GM12878 (cell line): ENCODE measurements around the gene SNX32. TPM values are rescaled to one million over a fixed set of nuclear protein-coding genes. Genes with fewer than 3 reads are reported as not detected.

Experiments
- BCL3 ChIP-seq: IDR thresholded peaks from 2 replicates; pipeline ENCODE4 v1.6.1; 2011; ENCODE audit warnings: borderline replicate concordance, low read depth, mild to moderate bottlenecking, moderate library complexity, low read length; ENCODE audit not compliant: insufficient read depth, poor library complexity, severe bottlenecking
- CREM ChIP-seq: IDR thresholded peaks from 2 replicates; pipeline ENCODE4 v1.6.1; 2014; ENCODE audit warnings: antibody characterized with exemption, low read depth
- EGR1 ChIP-seq, 2 experiments: IDR thresholded peaks; 1 replicate in 1 of 2; 2 replicates in 1 of 2; pipeline ENCODE4 v1.6.1; 2011 to 2012; ENCODE audit warnings: low read depth in 2 of 2, low read length in 2 of 2, borderline replicate concordance in 1 of 2, mild to moderate bottlenecking in 1 of 2, moderate library complexity in 1 of 2
- ESRRA ChIP-seq: IDR thresholded peaks from 2 replicates; pipeline ENCODE4 v1.6.1; 2012; ENCODE audit warnings: mild to moderate bottlenecking, low read length, improper control_type of control experiment
- HDAC6 ChIP-seq: fragments of 200-600 bp; sonication (generic); IDR thresholded peaks from one replicate; pipeline ENCODE4 v1.8.0; 2017; ENCODE audit warnings: antibody characterized with exemption; ENCODE audit not compliant: unreplicated experiment
- IKZF2 ChIP-seq, 2 experiments: fragments of 450-650 bp; IDR thresholded peaks; 2 replicates each; pipeline ENCODE4 v1.6.1; 2017; ENCODE audit warnings: mild to moderate bottlenecking in 2 of 2, moderate library complexity in 2 of 2
- JUNB ChIP-seq: IDR thresholded peaks from 2 replicates; pipeline ENCODE4 v1.6.1; 2016; ENCODE audit warnings: antibody characterized with exemption, mild to moderate bottlenecking
- KDM1A ChIP-seq: fragments of 200-600 bp; sonication (generic); IDR thresholded peaks from 2 replicates; pipeline ENCODE4 v1.6.1; 2016; ENCODE audit warnings: borderline replicate concordance
- KLF5 ChIP-seq: fragments of 450-650 bp; IDR thresholded peaks from 2 replicates; pipeline ENCODE4 v1.6.1; 2014; ENCODE audit warnings: mild to moderate bottlenecking; ENCODE audit not compliant: partially characterized antibody
- MTA2 ChIP-seq: fragments of 450-650 bp; IDR thresholded peaks from 2 replicates; pipeline ENCODE4 v1.6.1; 2016; ENCODE audit warnings: low read depth, mild to moderate bottlenecking, moderate library complexity
- POLR2AphosphoS5 ChIP-seq: IDR thresholded peaks from 2 replicates; pipeline ENCODE4 v1.6.1; 2011; ENCODE audit warnings: mild to moderate bottlenecking, low read length, inconsistent platforms
- PRDM15 ChIP-seq: fragments of 450-650 bp; formaldehyde crosslinking; IDR thresholded peaks from 2 replicates; pipeline ENCODE4 v1.4.0; 2020; ENCODE audit warnings: mild to moderate bottlenecking, moderate library complexity
- RBBP5 ChIP-seq: fragments of 200-600 bp; sonication (generic); conservative IDR thresholded peaks from 2 replicates; pipeline ENCODE4 v1.6.1; 2016
- RFX5 ChIP-seq: IDR thresholded peaks from 2 replicates; pipeline ENCODE4 v1.6.1; 2011; ENCODE audit warnings: low read depth, low read length, improper control_type of control experiment
- SIN3A ChIP-seq: IDR thresholded peaks from 2 replicates; pipeline ENCODE4 v1.6.1; 2012; ENCODE audit warnings: low read depth, low read length, improper control_type of control experiment
- ZBED1 ChIP-seq: IDR thresholded peaks from 2 replicates; pipeline ENCODE4 v1.6.1; 2016; ENCODE audit warnings: borderline replicate concordance
- ZNF207 ChIP-seq: fragments of 450-650 bp; IDR thresholded peaks from 2 replicates; pipeline ENCODE4 v1.6.1; 2014; ENCODE audit warnings: antibody characterized with exemption, mild to moderate bottlenecking, borderline replicate concordance
- polyA plus RNA-seq, 11 experiments: library from polyadenylated mRNA; depleted of rRNA in 4 of 11; unstranded in 6 of 11; stranded (reverse) in 5 of 11; fragments of >200 nt; fragmentation: Nextera tagmentation in 4 of 11; fragmentation: Illumina TruSeq in 1 of 11; extraction: Ambion mirVana in 4 of 11; extraction: Trizol in 1 of 11; gene quantifications; 1 replicate in 1 of 11; 2 replicates in 10 of 11; pipeline versions ENCODE4 v1.2.1 to v1.2.3, GENCODE V29; 2011 to 2016; ENCODE audit warnings: inconsistent platforms in 2 of 11, missing spikeins in 2 of 11, low read depth in 1 of 11
- total RNA-seq, 4 experiments: library from RNA; depleted of rRNA in 3 of 4; stranded (reverse); fragments of >200 nt in 3 of 4; fragmentation: Illumina TruSeq in 1 of 4; extraction: Trizol in 1 of 4; gene quantifications; 2 replicates each; pipeline versions ENCODE4 v1.2.1 to v1.2.3, GENCODE V29; 2013 to 2021
- TF ChIP-seq, protein P1 (sequence below), 3 experiments: IDR thresholded peaks in 2 of 3; conservative IDR thresholded peaks in 1 of 3; 2 replicates each; pipeline ENCODE4 v1.5.1; 2011; ENCODE audit warnings: low read depth in 3 of 3, low read length in 3 of 3, mild to moderate bottlenecking in 3 of 3, control low read depth in 2 of 3, moderate library complexity in 2 of 3, inconsistent platforms in 1 of 3, mixed read lengths in 1 of 3; ENCODE audit not compliant: control insufficient read depth in 2 of 3, insufficient read depth in 1 of 3; ENCODE audit errors: extremely low read depth in 1 of 3
- TF ChIP-seq, protein P2 (sequence below): fragments of 450-650 bp; formaldehyde crosslinking; IDR thresholded peaks from 2 replicates; pipeline ENCODE4 v1.4.0; 2022; ENCODE audit warnings: mild to moderate bottlenecking, moderate library complexity

SNX32 gene
- total and polyA plus RNA-seq, 10 of the 15 experiments (the other 5 are each of a cell fraction or from before 2014, with no cell fraction given): 0.04 to 1.5 (median 0.11) TPM; not detected in 1

DNA sequence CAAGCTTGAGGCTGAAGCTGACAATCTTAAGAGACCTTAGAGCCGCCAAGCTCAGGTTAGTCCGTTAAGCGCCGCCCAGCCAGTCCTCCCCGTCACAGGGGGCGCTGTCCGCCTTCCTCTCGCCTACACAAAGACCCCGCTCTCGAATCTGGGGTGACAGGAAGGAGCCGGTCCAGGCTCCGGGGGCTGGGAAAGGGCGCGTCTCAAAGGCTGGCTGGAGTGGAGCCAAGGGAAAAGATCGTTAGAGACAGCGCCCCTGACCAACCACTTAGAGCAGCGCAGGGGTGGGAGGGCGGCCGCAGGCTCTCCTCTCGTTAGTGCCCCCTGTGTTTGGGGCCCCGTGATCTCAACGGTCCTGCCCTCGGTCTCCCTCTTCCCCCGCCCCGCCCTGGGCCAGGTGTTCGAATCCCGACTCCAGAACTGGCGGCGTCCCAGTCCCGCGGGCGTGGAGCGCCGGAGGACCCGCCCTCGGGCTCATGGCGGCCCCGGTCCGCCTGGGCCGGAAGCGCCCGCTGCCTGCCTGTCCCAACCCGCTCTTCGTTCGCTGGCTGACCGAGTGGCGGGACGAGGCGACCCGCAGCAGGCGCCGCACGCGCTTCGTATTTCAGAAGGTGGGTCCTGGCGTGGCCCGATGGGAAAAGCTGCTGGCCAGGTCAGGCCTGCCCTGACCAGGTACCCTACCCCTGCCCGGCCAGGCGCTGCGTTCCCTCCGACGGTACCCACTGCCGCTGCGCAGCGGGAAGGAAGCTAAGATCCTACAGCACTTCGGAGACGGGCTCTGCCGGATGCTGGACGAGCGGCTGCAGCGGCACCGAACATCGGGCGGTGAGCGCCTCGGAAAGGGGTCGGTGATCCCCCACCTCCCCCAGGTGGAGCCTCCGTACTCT lies 26.8 kb downstream of the SNX32 start, which contains the start of gene MUS81 (continued):
- TF ChIP-seq PRDM15 (CRISPR knock-in tag) (no peak), JUNB (no peak), RBBP5 (no peak), KDM1A (no peak), MTA2 (no peak), BCL3 (peak; percentile 41), ZNF207 (peak; percentile 8; the same call in 1 of the 2 replicates), ZBED1 (no peak), POLR2AphosphoS5 (no peak), CREM (peak; percentile 71), EGR1 (IDR thresholded peaks at IDR 0.05; ENCODE audit: borderline replicate concordance in 1 of 2, low read depth in 2 of 2, low read length in 2 of 2) (peak in 1 of 2 experiments; percentile 88; a peak in 2 of 3 replicates), KLF5 (peak; percentile 19), SIN3A (peak; percentile 76; the same call in 1 of the 2 replicates), ESRRA (no peak), IKZF2 (IDR thresholded peaks at IDR 0.05) (peak; percentile 65 to 71), HDAC6 (no peak), RFX5 (0 out of 2 replicates have a peak, but pooled peaks have one; percentile 14)
- TF ChIP-seq, protein P1, sequence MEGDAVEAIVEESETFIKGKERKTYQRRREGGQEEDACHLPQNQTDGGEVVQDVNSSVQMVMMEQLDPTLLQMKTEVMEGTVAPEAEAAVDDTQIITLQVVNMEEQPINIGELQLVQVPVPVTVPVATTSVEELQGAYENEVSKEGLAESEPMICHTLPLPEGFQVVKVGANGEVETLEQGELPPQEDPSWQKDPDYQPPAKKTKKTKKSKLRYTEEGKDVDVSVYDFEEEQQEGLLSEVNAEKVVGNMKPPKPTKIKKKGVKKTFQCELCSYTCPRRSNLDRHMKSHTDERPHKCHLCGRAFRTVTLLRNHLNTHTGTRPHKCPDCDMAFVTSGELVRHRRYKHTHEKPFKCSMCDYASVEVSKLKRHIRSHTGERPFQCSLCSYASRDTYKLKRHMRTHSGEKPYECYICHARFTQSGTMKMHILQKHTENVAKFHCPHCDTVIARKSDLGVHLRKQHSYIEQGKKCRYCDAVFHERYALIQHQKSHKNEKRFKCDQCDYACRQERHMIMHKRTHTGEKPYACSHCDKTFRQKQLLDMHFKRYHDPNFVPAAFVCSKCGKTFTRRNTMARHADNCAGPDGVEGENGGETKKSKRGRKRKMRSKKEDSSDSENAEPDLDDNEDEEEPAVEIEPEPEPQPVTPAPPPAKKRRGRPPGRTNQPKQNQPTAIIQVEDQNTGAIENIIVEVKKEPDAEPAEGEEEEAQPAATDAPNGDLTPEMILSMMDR (IDR thresholded peaks at IDR 0.05 in 2 of 3, conservative IDR thresholded peaks at IDR 0.05 in 1 of 3; ENCODE audit: control insufficient read depth in 2 of 3, extremely low read depth in 1 of 3, insufficient read depth in 1 of 3, low read depth in 3 of 3, low read length in 3 of 3): peak; percentile 84 to 96 (median 89)
- TF ChIP-seq, protein P2, sequence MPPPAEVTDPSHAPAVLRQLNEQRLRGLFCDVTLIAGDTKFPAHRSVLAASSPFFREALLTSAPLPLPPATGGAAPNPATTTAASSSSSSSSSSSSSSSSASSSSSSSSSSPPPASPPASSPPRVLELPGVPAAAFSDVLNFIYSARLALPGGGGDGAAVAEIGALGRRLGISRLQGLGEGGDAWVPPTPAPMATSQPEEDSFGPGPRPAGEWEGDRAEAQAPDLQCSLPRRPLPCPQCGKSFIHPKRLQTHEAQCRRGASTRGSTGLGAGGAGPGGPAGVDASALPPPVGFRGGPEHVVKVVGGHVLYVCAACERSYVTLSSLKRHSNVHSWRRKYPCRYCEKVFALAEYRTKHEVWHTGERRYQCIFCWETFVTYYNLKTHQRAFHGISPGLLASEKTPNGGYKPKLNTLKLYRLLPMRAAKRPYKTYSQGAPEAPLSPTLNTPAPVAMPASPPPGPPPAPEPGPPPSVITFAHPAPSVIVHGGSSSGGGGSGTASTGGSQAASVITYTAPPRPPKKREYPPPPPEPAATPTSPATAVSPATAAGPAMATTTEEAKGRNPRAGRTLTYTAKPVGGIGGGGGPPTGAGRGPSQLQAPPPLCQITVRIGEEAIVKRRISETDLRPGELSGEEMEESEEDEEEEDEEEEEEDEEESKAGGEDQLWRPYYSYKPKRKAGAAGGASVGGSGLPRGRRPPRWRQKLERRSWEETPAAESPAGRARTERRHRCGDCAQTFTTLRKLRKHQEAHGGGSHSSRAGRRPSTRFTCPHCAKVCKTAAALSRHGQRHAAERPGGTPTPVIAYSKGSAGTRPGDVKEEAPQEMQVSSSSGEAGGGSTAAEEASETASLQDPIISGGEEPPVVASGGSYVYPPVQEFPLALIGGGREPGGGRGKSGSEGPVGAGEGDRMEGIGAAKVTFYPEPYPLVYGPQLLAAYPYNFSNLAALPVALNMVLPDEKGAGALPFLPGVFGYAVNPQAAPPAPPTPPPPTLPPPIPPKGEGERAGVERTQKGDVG (CRISPR knock-in tag): no peak
